Panc1 (cell line): ENCODE data around the gene ZFAND6. TPM values are rescaled to one million over a fixed set of nuclear protein-coding genes. Genes with fewer than 3 reads are reported as not detected.

ENCODE experiments used
- ATAC-seq: fragments of 200-7000 bp; cut with Tn5 transposase; 2 replicates; pipeline ENCODE4 v1.9.1; 2020; ENCODE audit warnings: mild to moderate bottlenecking, moderate library complexity
- BruUV-seq: library from RNA; stranded (reverse); fragments of 400-500 nt; replicated peaks from 2 replicates; lab custom pipeline; 2021; lab: Mats Ljungman, UMichigan
- CTCF ChIA-PET: fragments of 300-600 bp; sonication (Branson Sonifier 250); formaldehyde crosslinking; loops from one replicate; lab custom pipeline; 2022; ENCODE audit warnings: antibody characterized with exemption; lab: Charles Lee
- POLR2A ChIA-PET: fragments of 300-600 bp; sonication (Branson Sonifier 250); formaldehyde crosslinking; loops from one replicate; lab custom pipeline; 2022; ENCODE audit warnings: antibody characterized with exemption; lab: Charles Lee
- DNase-seq: peaks from one replicate; pipeline ENCODE4 v3.0.0-alpha.2; 2010; ENCODE audit warnings: low read depth, low spot score
- H3K27ac ChIP-seq: 2 replicates; pipeline ENCODE4 v1.5.1; 2011; ENCODE audit warnings: mild to moderate bottlenecking, low read length, inconsistent platforms
- H3K27me3 ChIP-seq: fragments of 200-500 bp; sonication (Bioruptor generic); 2 replicates; pipeline ENCODE4 v1.6.0; 2014; ENCODE audit warnings: low read length, inconsistent platforms; ENCODE audit not compliant: control insufficient read depth, insufficient read depth
- H3K36me3 ChIP-seq: fragments of 200-500 bp; sonication (Bioruptor generic); 2 replicates; pipeline ENCODE4 v1.5.1; 2014; ENCODE audit warnings: inconsistent platforms, mild to moderate bottlenecking, low read length, moderate library complexity; ENCODE audit not compliant: control insufficient read depth, insufficient read depth
- H3K4me1 ChIP-seq: 2 replicates; pipeline ENCODE4 v1.5.1; 2011; ENCODE audit warnings: inconsistent platforms, mild to moderate bottlenecking, low read length, moderate library complexity; ENCODE audit not compliant: control insufficient read depth, insufficient read depth
- H3K4me3 ChIP-seq, 2 experiments: 2 replicates each; pipeline ENCODE4 v1.5.1; 2011 to 2012; ENCODE audit warnings: low read depth in 2 of 2, low read length in 2 of 2, mild to moderate bottlenecking in 2 of 2, inconsistent platforms in 1 of 2, moderate library complexity in 1 of 2
- H3K9me3 ChIP-seq: fragments of 200-500 bp; sonication (Bioruptor generic); 2 replicates; pipeline ENCODE4 v1.5.1; 2014; ENCODE audit warnings: low read depth, mild to moderate bottlenecking, inconsistent platforms, low read length, moderate library complexity; ENCODE audit not compliant: control insufficient read depth, insufficient read depth
- POLR2AphosphoS5 ChIP-seq: IDR thresholded peaks from 2 replicates; pipeline ENCODE4 v1.6.1; 2012; ENCODE audit warnings: mild to moderate bottlenecking, low read depth, low read length, moderate library complexity
- SIN3A ChIP-seq: IDR thresholded peaks from 2 replicates; pipeline ENCODE4 v1.6.1; 2012; ENCODE audit warnings: low read depth, mild to moderate bottlenecking, low read length, moderate library complexity, borderline replicate concordance; ENCODE audit not compliant: insufficient read depth
- TCF7L2 ChIP-seq: IDR thresholded peaks from 2 replicates; pipeline ENCODE4 v1.6.1; 2011; ENCODE audit warnings: mild to moderate bottlenecking, low read depth, low read length, inconsistent platforms
- in situ Hi-C: cut with HindIII; loops from 2 replicates; pipeline ENCODE4 v1.10.0; 2016; ENCODE audit warnings: low sequenced_read_pairs, low pct_unique_long_range_greater_than_20kb
- intact Hi-C: fragments of 100-400 bp; cut with micrococcal nuclease; formaldehyde crosslinking; loops from one replicate; pipeline ENCODE4 v1.10.0; 2022; ENCODE audit not compliant: unreplicated experiment
- total RNA-seq: library from RNA; stranded (reverse); gene quantifications from one replicate; pipeline ENCODE4 v1.2.1, GENCODE V29; 2021; ENCODE audit not compliant: unreplicated experiment
- TF ChIP-seq, protein P1 (sequence below): fragments of 450-650 bp; IDR thresholded peaks from 2 replicates; pipeline ENCODE4 v1.5.1; 2017; ENCODE audit warnings: mild to moderate bottlenecking
- TF ChIP-seq, protein P2 (sequence below), 2 experiments: IDR thresholded peaks; 2 replicates each; pipeline ENCODE4 v1.6.1; 2011 to 2012; ENCODE audit warnings: low read depth in 2 of 2, control low read depth in 1 of 2, low read length in 1 of 2, mild to moderate bottlenecking in 1 of 2, moderate library complexity in 1 of 2; ENCODE audit not compliant: insufficient read depth in 1 of 2

The ZFAND6 gene
- total RNA-seq, 1 experiment from 2014 or later: 73.0 TPM

DNA sequence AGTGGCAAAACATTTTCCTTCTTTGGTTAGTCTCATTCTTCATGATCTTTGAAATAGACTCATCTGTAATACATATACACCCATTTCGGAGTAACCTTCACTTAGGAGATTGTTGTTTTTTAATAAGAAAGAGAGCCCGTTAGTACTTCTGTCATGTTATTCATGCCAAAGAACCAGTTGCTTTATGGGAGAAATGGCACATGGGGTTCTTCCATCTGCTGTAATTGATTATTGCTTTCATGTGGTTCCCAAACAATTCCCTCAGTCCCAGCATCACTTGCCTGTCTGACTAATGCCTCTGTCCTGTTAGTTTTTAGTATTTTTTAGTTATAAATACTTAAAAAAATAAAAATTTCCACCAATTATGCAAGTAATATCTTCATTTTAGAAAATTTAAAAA lies 59.5 kb downstream of the ZFAND6 start:
- H3K27ac ChIP-seq: no peak overlapping the region
- H3K36me3 ChIP-seq: 0 out of 2 replicates have a peak, but pooled peaks cover 3% of the 10 kb centered on the region
- ChIA-PET CTCF (no interaction called here), POLR2A (no interaction called here)
- no peaks in the 10 kb centered on the region for H3K9me3 ChIP-seq
- DNase-seq: no peak
- TF ChIP-seq TCF7L2: no peak
- TF ChIP-seq, protein P1, sequence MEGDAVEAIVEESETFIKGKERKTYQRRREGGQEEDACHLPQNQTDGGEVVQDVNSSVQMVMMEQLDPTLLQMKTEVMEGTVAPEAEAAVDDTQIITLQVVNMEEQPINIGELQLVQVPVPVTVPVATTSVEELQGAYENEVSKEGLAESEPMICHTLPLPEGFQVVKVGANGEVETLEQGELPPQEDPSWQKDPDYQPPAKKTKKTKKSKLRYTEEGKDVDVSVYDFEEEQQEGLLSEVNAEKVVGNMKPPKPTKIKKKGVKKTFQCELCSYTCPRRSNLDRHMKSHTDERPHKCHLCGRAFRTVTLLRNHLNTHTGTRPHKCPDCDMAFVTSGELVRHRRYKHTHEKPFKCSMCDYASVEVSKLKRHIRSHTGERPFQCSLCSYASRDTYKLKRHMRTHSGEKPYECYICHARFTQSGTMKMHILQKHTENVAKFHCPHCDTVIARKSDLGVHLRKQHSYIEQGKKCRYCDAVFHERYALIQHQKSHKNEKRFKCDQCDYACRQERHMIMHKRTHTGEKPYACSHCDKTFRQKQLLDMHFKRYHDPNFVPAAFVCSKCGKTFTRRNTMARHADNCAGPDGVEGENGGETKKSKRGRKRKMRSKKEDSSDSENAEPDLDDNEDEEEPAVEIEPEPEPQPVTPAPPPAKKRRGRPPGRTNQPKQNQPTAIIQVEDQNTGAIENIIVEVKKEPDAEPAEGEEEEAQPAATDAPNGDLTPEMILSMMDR: no peak
- no peak for TF ChIP-seq POLR2AphosphoS5
- TF ChIP-seq SIN3A: no peak
- TF ChIP-seq, protein P2, sequence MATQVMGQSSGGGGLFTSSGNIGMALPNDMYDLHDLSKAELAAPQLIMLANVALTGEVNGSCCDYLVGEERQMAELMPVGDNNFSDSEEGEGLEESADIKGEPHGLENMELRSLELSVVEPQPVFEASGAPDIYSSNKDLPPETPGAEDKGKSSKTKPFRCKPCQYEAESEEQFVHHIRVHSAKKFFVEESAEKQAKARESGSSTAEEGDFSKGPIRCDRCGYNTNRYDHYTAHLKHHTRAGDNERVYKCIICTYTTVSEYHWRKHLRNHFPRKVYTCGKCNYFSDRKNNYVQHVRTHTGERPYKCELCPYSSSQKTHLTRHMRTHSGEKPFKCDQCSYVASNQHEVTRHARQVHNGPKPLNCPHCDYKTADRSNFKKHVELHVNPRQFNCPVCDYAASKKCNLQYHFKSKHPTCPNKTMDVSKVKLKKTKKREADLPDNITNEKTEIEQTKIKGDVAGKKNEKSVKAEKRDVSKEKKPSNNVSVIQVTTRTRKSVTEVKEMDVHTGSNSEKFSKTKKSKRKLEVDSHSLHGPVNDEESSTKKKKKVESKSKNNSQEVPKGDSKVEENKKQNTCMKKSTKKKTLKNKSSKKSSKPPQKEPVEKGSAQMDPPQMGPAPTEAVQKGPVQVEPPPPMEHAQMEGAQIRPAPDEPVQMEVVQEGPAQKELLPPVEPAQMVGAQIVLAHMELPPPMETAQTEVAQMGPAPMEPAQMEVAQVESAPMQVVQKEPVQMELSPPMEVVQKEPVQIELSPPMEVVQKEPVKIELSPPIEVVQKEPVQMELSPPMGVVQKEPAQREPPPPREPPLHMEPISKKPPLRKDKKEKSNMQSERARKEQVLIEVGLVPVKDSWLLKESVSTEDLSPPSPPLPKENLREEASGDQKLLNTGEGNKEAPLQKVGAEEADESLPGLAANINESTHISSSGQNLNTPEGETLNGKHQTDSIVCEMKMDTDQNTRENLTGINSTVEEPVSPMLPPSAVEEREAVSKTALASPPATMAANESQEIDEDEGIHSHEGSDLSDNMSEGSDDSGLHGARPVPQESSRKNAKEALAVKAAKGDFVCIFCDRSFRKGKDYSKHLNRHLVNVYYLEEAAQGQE (IDR thresholded peaks at IDR 0.05; ENCODE audit: insufficient read depth in 1 of 2, low read depth in 2 of 2, low read length in 1 of 2): no peak
- intact Hi-C loops (no loop called here), in situ Hi-C loops (no loop called here)
- BruUV-seq: no TSS peak
- ATAC-seq: no peak
- H3K4me3 ChIP-seq: no peak overlapping the region
- H3K4me1 ChIP-seq: peaks cover 16% of the 10 kb centered on the region; the same call in 1 of the 2 replicates
- no peaks in the 10 kb centered on the region for H3K27me3 ChIP-seq

DNA sequence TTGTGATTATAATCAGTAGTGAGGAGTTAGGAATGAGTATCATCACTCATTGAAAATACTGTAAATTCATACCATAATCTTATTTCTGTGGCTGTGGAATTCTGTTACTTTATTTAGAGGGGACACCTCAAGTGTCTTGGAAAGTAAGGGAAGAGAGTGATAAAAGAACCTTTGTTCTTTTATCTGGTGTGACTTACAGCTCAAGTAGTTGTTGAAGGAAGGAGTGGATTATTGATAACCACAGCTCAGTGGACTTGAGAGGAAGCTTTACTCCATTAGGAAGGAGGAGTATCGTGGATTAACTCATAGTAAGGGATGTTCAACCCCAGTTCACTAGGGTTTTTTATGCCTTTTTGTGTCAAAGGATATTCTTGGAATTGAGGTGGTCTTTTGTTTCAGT lies 61.2 kb downstream of the ZFAND6 start:
- in situ Hi-C loops: no loop called here
- POLR2A ChIA-PET: no interaction called here
- Histone ChIP-seq H3K4me1 (peaks cover 4% of the 10 kb centered on the region; the same call in 1 of the 2 replicates), H3K27me3 (no peaks in the 10 kb centered on the region), H3K27ac (no peak overlapping the region), H3K9me3 (no peaks in the 10 kb centered on the region), H3K4me3 (no peak overlapping the region), H3K36me3 (peaks cover 7% of the 10 kb centered on the region; the same call in 1 of the 2 replicates)
- CTCF ChIA-PET: no interaction called here
- TF ChIP-seq POLR2AphosphoS5 (no peak), SIN3A (no peak), TCF7L2 (no peak)
- TF ChIP-seq, protein P2 (IDR thresholded peaks at IDR 0.05; ENCODE audit: insufficient read depth in 1 of 2, low read depth in 2 of 2, low read length in 1 of 2): no peak
- TF ChIP-seq, protein P1: no peak
- ATAC-seq (no peak), DNase-seq (no peak)
- BruUV-seq: no TSS peak
- intact Hi-C loops: no loop called here
